Smooth muscle cell of the brain vasculature (primary cell): Measurements from ENCODE around the gene TTLL9.

Experiments
- DNase-seq: peaks from one replicate; pipeline ENCODE4 v3.0.0-alpha.2; 2012; ENCODE audit warnings: low read depth, low spot score

The TTLL9 gene

GRCh38 chr20:31879143-31879987 is 8.9 kb downstream of the TTLL9 start:
- peak; percentile 69 for DNase-seq

GRCh38 chr20:31881945-31882344 is 11.5 kb downstream of the TTLL9 start:
- no peak for DNase-seq

- DNase-seq: no peak
Observed at GRCh38 chr20:31883829-31884228, 13.4 kb downstream of the TTLL9 start.

GRCh38 chr20:31890646-31891045 is 20.2 kb downstream of the TTLL9 start:
- no peak for DNase-seq

- DNase-seq: no peak
Observed at GRCh38 chr20:31894980-31895675, 24.7 kb downstream of the TTLL9 start.

GRCh38 chr20:31896049-31896448 is 25.6 kb downstream of the TTLL9 start:
- DNase-seq: no peak

GRCh38 chr20:31897541-31897940 is 27.1 kb downstream of the TTLL9 start:
- no peak for DNase-seq

GRCh38 chr20:31901615-31902014 is 31.2 kb downstream of the TTLL9 start:
- no peak for DNase-seq

GRCh38 chr20:31903627-31904386 is 33.4 kb downstream of the TTLL9 start:
- no peak for DNase-seq

- DNase-seq: no peak
Observed at GRCh38 chr20:31906001-31906400, 35.6 kb downstream of the TTLL9 start.

- DNase-seq: no peak
Observed at GRCh38 chr20:31907046-31907445, 36.6 kb downstream of the TTLL9 start.

GRCh38 chr20:31908016-31908415 is 37.6 kb downstream of the TTLL9 start:
- DNase-seq: no peak

- DNase-seq: no peak
Observed at GRCh38 chr20:31908424-31908823, 38.0 kb downstream of the TTLL9 start.

GRCh38 chr20:31909253-31910070 is 39.0 kb downstream of the TTLL9 start:
- no peak for DNase-seq

GRCh38 chr20:31910071-31910803 is 39.8 kb downstream of the TTLL9 start:
- no peak for DNase-seq

GRCh38 chr20:31913431-31914157 is 43.2 kb downstream of the TTLL9 start:
- DNase-seq: no peak

- no peak for DNase-seq
Observed at GRCh38 chr20:31914170-31914569, 43.7 kb downstream of the TTLL9 start.

- no peak for DNase-seq
Observed at GRCh38 chr20:31915491-31916280, 45.3 kb downstream of the TTLL9 start.

GRCh38 chr20:31916708-31917107 is 46.3 kb downstream of the TTLL9 start:
- DNase-seq: no peak
